SK-N-SH (cell line): ENCODE results near the gene SCO1.

Experiments used
- FOXJ3 ChIP-seq: sonication (generic); formaldehyde crosslinking; IDR thresholded peaks from 2 replicates; pipeline ENCODE4 v1.5.1; 2020; ENCODE audit warnings: mild to moderate bottlenecking, missing genetic modification reagents
- GABPA ChIP-seq: IDR thresholded peaks from 2 replicates; pipeline ENCODE4 v1.4.0; 2012; ENCODE audit warnings: low read depth, mild to moderate bottlenecking
- JUND ChIP-seq: IDR thresholded peaks from 2 replicates; pipeline ENCODE4 v1.4.0; 2012
- PBX3 ChIP-seq: IDR thresholded peaks from 2 replicates; pipeline ENCODE4; 2012
- POLR2AphosphoS5 ChIP-seq: IDR thresholded peaks from 2 replicates; pipeline ENCODE4 v1.6.1; 2012; ENCODE audit warnings: low read depth, low read length
- RAD21 ChIP-seq: IDR thresholded peaks from 2 replicates; pipeline ENCODE4 v1.6.1; 2012; ENCODE audit warnings: mild to moderate bottlenecking, low read length
- SIN3A ChIP-seq: IDR thresholded peaks from 2 replicates; pipeline ENCODE4 v1.6.1; 2012; ENCODE audit warnings: low read depth, mild to moderate bottlenecking, low read length, moderate library complexity, borderline replicate concordance
- TEAD4 ChIP-seq: IDR thresholded peaks from 2 replicates; pipeline ENCODE4 v1.4.0; 2012; ENCODE audit warnings: mild to moderate bottlenecking, borderline replicate concordance; ENCODE audit not compliant: insufficient read depth
- ZBTB33 ChIP-seq: IDR thresholded peaks from 2 replicates; pipeline ENCODE4 v1.4.0; 2012; ENCODE audit warnings: low read depth, borderline replicate concordance
- TF ChIP-seq, protein P1 (sequence below): fragments of 200-600 bp; sonication (generic); IDR thresholded peaks from 2 replicates; pipeline ENCODE4 v1.6.1; 2017; ENCODE audit warnings: antibody characterized with exemption, mild to moderate bottlenecking, moderate library complexity
- TF ChIP-seq, protein P2 (sequence below): IDR thresholded peaks from 2 replicates; pipeline ENCODE4 v1.4.0; 2012; ENCODE audit warnings: low read depth

GRCh38 chr17:10674704-10675103 is 22.6 kb downstream of the SCO1 start:
- TF ChIP-seq POLR2AphosphoS5 (no peak; the same call in 1 of the 2 replicates), ZBTB33 (no peak), PBX3 (no peak), TEAD4 (no peak), RAD21 (no peak), SIN3A (no peak), GABPA (no peak), FOXJ3 (CRISPR knock-in tag) (no peak), JUND (no peak)
- TF ChIP-seq, protein P1, sequence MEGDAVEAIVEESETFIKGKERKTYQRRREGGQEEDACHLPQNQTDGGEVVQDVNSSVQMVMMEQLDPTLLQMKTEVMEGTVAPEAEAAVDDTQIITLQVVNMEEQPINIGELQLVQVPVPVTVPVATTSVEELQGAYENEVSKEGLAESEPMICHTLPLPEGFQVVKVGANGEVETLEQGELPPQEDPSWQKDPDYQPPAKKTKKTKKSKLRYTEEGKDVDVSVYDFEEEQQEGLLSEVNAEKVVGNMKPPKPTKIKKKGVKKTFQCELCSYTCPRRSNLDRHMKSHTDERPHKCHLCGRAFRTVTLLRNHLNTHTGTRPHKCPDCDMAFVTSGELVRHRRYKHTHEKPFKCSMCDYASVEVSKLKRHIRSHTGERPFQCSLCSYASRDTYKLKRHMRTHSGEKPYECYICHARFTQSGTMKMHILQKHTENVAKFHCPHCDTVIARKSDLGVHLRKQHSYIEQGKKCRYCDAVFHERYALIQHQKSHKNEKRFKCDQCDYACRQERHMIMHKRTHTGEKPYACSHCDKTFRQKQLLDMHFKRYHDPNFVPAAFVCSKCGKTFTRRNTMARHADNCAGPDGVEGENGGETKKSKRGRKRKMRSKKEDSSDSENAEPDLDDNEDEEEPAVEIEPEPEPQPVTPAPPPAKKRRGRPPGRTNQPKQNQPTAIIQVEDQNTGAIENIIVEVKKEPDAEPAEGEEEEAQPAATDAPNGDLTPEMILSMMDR, result no peak
- TF ChIP-seq, protein P2, sequence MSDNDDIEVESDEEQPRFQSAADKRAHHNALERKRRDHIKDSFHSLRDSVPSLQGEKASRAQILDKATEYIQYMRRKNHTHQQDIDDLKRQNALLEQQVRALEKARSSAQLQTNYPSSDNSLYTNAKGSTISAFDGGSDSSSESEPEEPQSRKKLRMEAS, result no peak
